ENCODE data around the gene OXLD1.

The OXLD1 gene

DNA sequence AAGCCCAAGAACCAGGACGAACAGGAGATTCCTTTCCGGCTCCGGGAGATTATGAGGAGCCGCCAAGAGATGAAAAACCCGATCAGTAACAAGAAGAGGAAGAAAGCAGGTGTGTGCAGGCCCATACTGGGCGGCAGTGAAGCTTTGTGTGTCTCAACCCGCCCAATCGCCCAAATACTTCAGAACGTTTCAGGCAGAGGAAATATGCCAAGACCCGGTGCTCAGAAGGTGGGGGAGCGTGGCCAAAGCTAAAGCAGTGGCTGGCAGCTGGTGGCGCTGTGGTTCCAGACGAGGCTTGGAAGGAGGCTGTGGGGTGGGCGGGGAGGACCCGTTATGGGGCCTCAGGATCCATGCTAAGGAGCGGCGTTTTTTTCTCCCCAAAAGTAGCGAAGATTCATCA, 1.3 kb upstream of the OXLD1 start:
- DNase-seq: peak in 1 of 2 donors; percentile 24
- Histone ChIP-seq H3K79me1 (ENCODE audit: low read length) (peaks cover 11% of the 10 kb centered on the region), H3K27ac (ENCODE audit: low read depth, low read length) (no peak overlapping the region), H3K9ac (ENCODE audit: low read length) (no peak overlapping the region), H2BK120ac (ENCODE audit: insufficient read depth, low read length, poor library complexity) (no peak overlapping the region), H3K4me3 (ENCODE audit: low read depth, low read length) (no peak overlapping the region), H3K4me2 (ENCODE audit: low read length) (no peak overlapping the region), H3K18ac (ENCODE audit: low read length) (no peak overlapping the region), H3K14ac (ENCODE audit: low read length) (no peak overlapping the region), H2AK5ac (ENCODE audit: low read length) (no peak overlapping the region), H2BK5ac (ENCODE audit: low read depth, low read length, poor library complexity) (no peak overlapping the region), H2AFZ (ENCODE audit: insufficient read depth, low read length, poor library complexity) (no peak overlapping the region), H3K27me3 (ENCODE audit: insufficient read depth, low read length) (no peaks in the 10 kb centered on the region), H3K23ac (ENCODE audit: low read length) (no peak overlapping the region), H3K79me2 (ENCODE audit: control insufficient read depth, insufficient read depth, low read length, poor library complexity) (peaks cover 13% of the 10 kb centered on the region), H3K9me3 (ENCODE audit: insufficient read depth, low read depth, low read length) (peaks cover 2% of the 10 kb centered on the region), H2BK12ac (ENCODE audit: low read length) (no peak overlapping the region), H3K4me1 (ENCODE audit: control insufficient read depth in 1 of 2, insufficient read depth in 2 of 2, low read length in 2 of 2) (peaks cover 16 to 18% of the 10 kb centered on the region in 2 experiments), H3K4ac (ENCODE audit: low read depth, low read length) (peak overlapping the region; percentile 43), H3K36me3 (ENCODE audit: control insufficient read depth in 1 of 2, insufficient read depth in 2 of 2, low read length in 2 of 2) (peaks cover 35 to 44% of the 10 kb centered on the region in 2 experiments), H4K12ac (ENCODE audit: low read depth, low read length) (no peak overlapping the region), H4K91ac (ENCODE audit: low read depth, low read length) (no peak overlapping the region), H4K8ac (ENCODE audit: low read depth, low read length) (no peak overlapping the region)
- WGBS (ENCODE audit: extremely low coverage, insufficient coverage, insufficient read length): no CpG with 5 or more reads among the region's 18 CpGs

DNA sequence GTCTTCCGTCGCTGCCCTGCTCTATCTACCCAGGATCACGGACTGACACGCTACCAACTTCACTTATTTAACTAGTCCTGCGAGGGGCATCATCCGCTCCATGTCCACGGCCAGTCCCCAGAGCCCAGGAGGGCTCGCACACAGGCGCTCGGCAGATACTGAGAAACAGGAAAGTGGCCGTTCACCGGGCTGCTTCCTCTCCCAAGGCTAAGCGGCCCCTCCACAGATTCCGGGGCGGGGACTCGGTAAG, 388 bp downstream of the OXLD1 start:
- peaks cover 16 to 18% of the 10 kb centered on the region in 2 experiments for H3K4me1 ChIP-seq (ENCODE audit: control insufficient read depth in 1 of 2, insufficient read depth in 2 of 2, low read length in 2 of 2)
- DNase-seq: no peak
- H3K36me3 ChIP-seq (ENCODE audit: control insufficient read depth in 1 of 2, insufficient read depth in 2 of 2, low read length in 2 of 2): peaks cover 18 to 27% of the 10 kb centered on the region in 2 experiments
- H4K12ac ChIP-seq (ENCODE audit: low read depth, low read length): peak overlapping the region; percentile 79
- peak overlapping the region; percentile 64 for H2AK5ac ChIP-seq (ENCODE audit: low read length)
- H4K91ac ChIP-seq (ENCODE audit: low read depth, low read length): peak overlapping the region; percentile 85
- H3K23ac ChIP-seq (ENCODE audit: low read length): no peak overlapping the region
- H3K4me2 ChIP-seq (ENCODE audit: low read length): peak overlapping the region; percentile 67
- peaks cover 13% of the 10 kb centered on the region for H3K79me2 ChIP-seq (ENCODE audit: control insufficient read depth, insufficient read depth, low read length, poor library complexity)
- no peaks in the 10 kb centered on the region for H3K9me3 ChIP-seq (ENCODE audit: insufficient read depth, low read depth, low read length)
- H2BK120ac ChIP-seq (ENCODE audit: insufficient read depth, low read length, poor library complexity): peak overlapping the region; percentile 82
- H3K27me3 ChIP-seq (ENCODE audit: insufficient read depth, low read length): no peaks in the 10 kb centered on the region
- peaks cover 11% of the 10 kb centered on the region for H3K79me1 ChIP-seq (ENCODE audit: low read length)
- peak overlapping the region; percentile 90 for H3K14ac ChIP-seq (ENCODE audit: low read length)
- H3K9ac ChIP-seq (ENCODE audit: low read length): peak overlapping the region; percentile 67
- peak overlapping the region; percentile 58 for H3K27ac ChIP-seq (ENCODE audit: low read depth, low read length)
- peak overlapping the region; percentile 86 for H2BK5ac ChIP-seq (ENCODE audit: low read depth, low read length, poor library complexity)
- WGBS (ENCODE audit: extremely low coverage, insufficient coverage, insufficient read length): no CpG with 5 or more reads among the region's 16 CpGs
- peak overlapping the region; percentile 83 for H3K18ac ChIP-seq (ENCODE audit: low read length)
- peak overlapping the region; percentile 56 for H3K4ac ChIP-seq (ENCODE audit: low read depth, low read length)
- H4K8ac ChIP-seq (ENCODE audit: low read depth, low read length): peak overlapping the region; percentile 95
- peak overlapping the region; percentile 81 for H3K4me3 ChIP-seq (ENCODE audit: low read depth, low read length)
- H2BK12ac ChIP-seq (ENCODE audit: low read length): no peak overlapping the region
- H2AFZ ChIP-seq (ENCODE audit: insufficient read depth, low read length, poor library complexity): peak overlapping the region; percentile 82

DNA sequence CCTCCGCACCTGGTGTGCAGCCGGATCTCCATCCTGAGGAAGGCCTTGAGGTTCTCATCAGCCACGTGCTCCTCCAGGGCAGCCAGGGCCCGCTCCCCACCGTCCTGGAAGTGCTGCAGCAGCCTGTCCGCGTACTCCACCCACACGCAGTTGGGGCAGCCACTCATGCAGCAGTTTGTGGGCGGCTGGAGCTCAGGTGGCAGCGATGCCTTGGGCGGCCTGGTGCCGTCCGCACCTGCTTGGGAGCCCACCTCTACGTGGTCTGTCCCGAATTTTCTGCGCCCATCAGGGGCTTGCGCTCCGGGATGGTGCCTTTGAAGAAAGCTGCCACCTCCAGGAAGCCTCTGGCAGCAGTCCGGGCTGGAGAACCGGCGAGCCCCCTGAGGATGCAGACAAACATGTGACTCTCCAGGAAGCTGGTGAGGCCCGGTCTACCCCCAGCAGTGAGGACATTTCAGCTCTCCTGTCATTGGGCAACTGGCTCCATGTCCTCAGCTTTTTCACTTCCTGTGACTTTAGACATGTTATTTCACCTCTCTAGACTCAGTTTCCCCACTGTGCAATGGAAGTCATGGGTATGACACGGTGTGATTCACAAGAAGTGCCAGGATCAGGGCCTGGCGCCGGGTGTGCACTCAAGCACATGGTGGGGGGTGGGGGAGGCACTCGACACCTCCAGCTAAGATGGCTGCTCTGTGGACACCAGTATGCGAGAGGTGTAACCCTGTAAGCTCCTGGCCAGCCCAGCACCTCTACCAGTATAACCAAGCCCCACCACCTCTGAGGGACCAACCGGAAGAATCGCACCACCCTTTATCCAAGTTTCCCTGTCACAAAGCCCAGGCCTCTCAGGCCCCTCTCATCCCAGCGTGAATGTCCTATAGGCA, 957 bp downstream of the OXLD1 start:
- H3K27me3 ChIP-seq (ENCODE audit: insufficient read depth, low read length): no peaks in the 10 kb centered on the region
- peak overlapping the region; percentile 67 for H3K4me2 ChIP-seq (ENCODE audit: low read length)
- H2AFZ ChIP-seq (ENCODE audit: insufficient read depth, low read length, poor library complexity): peak overlapping the region; percentile 82
- H3K27ac ChIP-seq (ENCODE audit: low read depth, low read length): no peak overlapping the region
- H3K4ac ChIP-seq (ENCODE audit: low read depth, low read length): peak overlapping the region; percentile 56
- peak overlapping the region; percentile 86 for H2BK5ac ChIP-seq (ENCODE audit: low read depth, low read length, poor library complexity)
- peak overlapping the region; percentile 79 for H4K12ac ChIP-seq (ENCODE audit: low read depth, low read length)
- H3K79me1 ChIP-seq (ENCODE audit: low read length): peaks cover 11% of the 10 kb centered on the region
- DNase-seq: no peak
- no peaks in the 10 kb centered on the region for H3K9me3 ChIP-seq (ENCODE audit: insufficient read depth, low read depth, low read length)
- peak overlapping the region; percentile 95 for H4K8ac ChIP-seq (ENCODE audit: low read depth, low read length)
- H3K18ac ChIP-seq (ENCODE audit: low read length): peak overlapping the region; percentile 83
- peak overlapping the region; percentile 67 for H3K9ac ChIP-seq (ENCODE audit: low read length)
- H3K23ac ChIP-seq (ENCODE audit: low read length): no peak overlapping the region
- no peak overlapping the region for H2BK12ac ChIP-seq (ENCODE audit: low read length)
- peak overlapping the region; percentile 64 for H2AK5ac ChIP-seq (ENCODE audit: low read length)
- peak overlapping the region; percentile 90 for H3K14ac ChIP-seq (ENCODE audit: low read length)
- no CpG with 5 or more reads among the region's 30 CpGs for WGBS (ENCODE audit: extremely low coverage, insufficient coverage, insufficient read length)
- H3K4me3 ChIP-seq (ENCODE audit: low read depth, low read length): peak overlapping the region; percentile 81
- H4K91ac ChIP-seq (ENCODE audit: low read depth, low read length): peak overlapping the region; percentile 85
- H3K4me1 ChIP-seq (ENCODE audit: control insufficient read depth in 1 of 2, insufficient read depth in 2 of 2, low read length in 2 of 2): peaks cover 16 to 18% of the 10 kb centered on the region in 2 experiments
- peaks cover 13% of the 10 kb centered on the region for H3K79me2 ChIP-seq (ENCODE audit: control insufficient read depth, insufficient read depth, low read length, poor library complexity)
- H3K36me3 ChIP-seq (ENCODE audit: control insufficient read depth in 1 of 2, insufficient read depth in 2 of 2, low read length in 2 of 2): peaks cover 14 to 23% of the 10 kb centered on the region in 2 experiments
- peak overlapping the region; percentile 82 for H2BK120ac ChIP-seq (ENCODE audit: insufficient read depth, low read length, poor library complexity)

GRCh38 chr17:81664051-81664470, 2.3 kb downstream of the OXLD1 start:
- Histone ChIP-seq H3K27ac (ENCODE audit: low read depth, low read length) (no peak overlapping the region), H2BK5ac (ENCODE audit: low read depth, low read length, poor library complexity) (no peak overlapping the region), H3K18ac (ENCODE audit: low read length) (no peak overlapping the region), H3K4me1 (ENCODE audit: control insufficient read depth in 1 of 2, insufficient read depth in 2 of 2, low read length in 2 of 2) (peaks cover 16 to 18% of the 10 kb centered on the region in 2 experiments), H3K4me3 (ENCODE audit: low read depth, low read length) (no peak overlapping the region), H3K14ac (ENCODE audit: low read length) (no peak overlapping the region), H4K12ac (ENCODE audit: low read depth, low read length) (no peak overlapping the region), H2AFZ (ENCODE audit: insufficient read depth, low read length, poor library complexity) (no peak overlapping the region), H3K79me1 (ENCODE audit: low read length) (peaks cover 11% of the 10 kb centered on the region), H4K8ac (ENCODE audit: low read depth, low read length) (no peak overlapping the region), H3K27me3 (ENCODE audit: insufficient read depth, low read length) (no peaks in the 10 kb centered on the region), H2BK120ac (ENCODE audit: insufficient read depth, low read length, poor library complexity) (no peak overlapping the region), H3K36me3 (ENCODE audit: control insufficient read depth in 1 of 2, insufficient read depth in 2 of 2, low read length in 2 of 2) (peaks cover 3 to 11% of the 10 kb centered on the region in 2 experiments), H3K23ac (ENCODE audit: low read length) (no peak overlapping the region), H3K9ac (ENCODE audit: low read length) (no peak overlapping the region), H3K4ac (ENCODE audit: low read depth, low read length) (no peak overlapping the region), H3K79me2 (ENCODE audit: control insufficient read depth, insufficient read depth, low read length, poor library complexity) (peaks cover 13% of the 10 kb centered on the region), H3K9me3 (ENCODE audit: insufficient read depth, low read depth, low read length) (no peaks in the 10 kb centered on the region), H2BK12ac (ENCODE audit: low read length) (no peak overlapping the region), H2AK5ac (ENCODE audit: low read length) (no peak overlapping the region), H3K4me2 (ENCODE audit: low read length) (no peak overlapping the region), H4K91ac (ENCODE audit: low read depth, low read length) (no peak overlapping the region)
- peak; percentile 78 for DNase-seq
- no CpG with 5 or more reads among the region's 7 CpGs for WGBS (ENCODE audit: extremely low coverage, insufficient coverage, insufficient read length)
